GM08714 (cell line): ENCODE results near the gene AJM1.
"Not testable (repeated sequence)": the region's sequence is repeated elsewhere in the genome, so short reads cannot be mapped to it uniquely, and the experiment has no call there.

ENCODE experiments used
- H3K4me3 ChIP-seq: fragments of 200-500 bp; sonication (Bioruptor generic); 2 replicates; pipeline ENCODE4 v1.5.1; 2014; ENCODE audit warnings: mild to moderate bottlenecking, low read length, inconsistent platforms
- ZNF274 ChIP-seq: IDR thresholded peaks from 2 replicates; pipeline ENCODE4 v1.6.1; 2012; ENCODE audit warnings: mild to moderate bottlenecking, low read depth, low read length

The AJM1 gene

DNA sequence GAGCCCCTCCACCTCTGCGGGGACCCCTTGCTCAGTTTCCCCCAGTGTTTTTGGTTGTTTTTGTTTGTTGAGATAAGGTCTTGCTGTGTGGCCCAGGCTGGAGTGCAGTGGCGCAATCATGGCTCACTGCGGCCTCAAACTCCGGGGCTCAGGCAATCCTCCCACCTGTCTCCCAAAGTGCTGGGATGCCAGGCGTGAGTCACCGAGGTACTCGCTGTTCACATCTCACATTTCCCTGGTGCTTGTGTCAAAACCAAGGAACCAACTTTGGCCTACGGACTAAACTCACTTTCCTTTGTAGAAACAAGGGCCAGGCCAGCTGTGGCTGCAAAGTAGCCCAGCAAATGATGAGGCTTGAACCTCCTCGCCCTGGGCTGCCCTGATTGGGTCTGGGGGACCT, 9.7 kb upstream of the AJM1 start:
- TF ChIP-seq ZNF274: no peak
- H3K4me3 ChIP-seq: no peak overlapping the region

DNA sequence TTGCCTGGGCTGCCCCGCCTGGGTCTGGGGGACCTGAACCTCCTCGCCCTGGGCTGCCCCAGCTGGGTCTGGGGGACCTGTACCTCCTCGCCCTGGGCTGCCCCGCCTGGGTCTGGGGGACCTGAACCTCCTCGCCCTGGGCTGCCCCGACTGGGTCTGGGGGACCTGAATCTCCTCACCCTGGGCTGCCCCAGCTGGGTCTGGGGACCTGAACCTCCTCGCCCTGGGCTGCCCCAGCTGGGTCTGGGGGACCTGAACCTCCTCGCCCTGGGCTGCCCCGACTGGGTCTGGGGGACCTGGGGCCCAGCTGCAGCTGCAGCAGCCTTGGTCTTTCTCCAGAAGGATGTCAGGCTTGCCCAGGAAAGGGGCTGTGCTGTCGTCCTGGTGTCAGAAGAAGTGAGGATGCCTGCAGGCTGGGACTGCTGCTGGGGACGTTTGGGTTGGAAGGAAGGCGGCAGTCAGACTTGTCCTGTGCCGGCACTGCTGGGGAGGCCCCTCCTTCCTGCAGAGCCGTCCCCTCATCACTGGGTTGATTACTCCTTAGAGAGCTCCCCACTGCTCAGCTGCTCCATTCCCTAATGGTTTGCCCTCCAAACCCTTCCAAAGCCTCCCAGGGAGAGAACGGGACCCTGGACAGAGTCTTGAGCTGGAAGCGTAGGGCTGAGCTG, 8.8 kb upstream of the AJM1 start:
- H3K4me3 ChIP-seq: not testable (repeated sequence)

DNA sequence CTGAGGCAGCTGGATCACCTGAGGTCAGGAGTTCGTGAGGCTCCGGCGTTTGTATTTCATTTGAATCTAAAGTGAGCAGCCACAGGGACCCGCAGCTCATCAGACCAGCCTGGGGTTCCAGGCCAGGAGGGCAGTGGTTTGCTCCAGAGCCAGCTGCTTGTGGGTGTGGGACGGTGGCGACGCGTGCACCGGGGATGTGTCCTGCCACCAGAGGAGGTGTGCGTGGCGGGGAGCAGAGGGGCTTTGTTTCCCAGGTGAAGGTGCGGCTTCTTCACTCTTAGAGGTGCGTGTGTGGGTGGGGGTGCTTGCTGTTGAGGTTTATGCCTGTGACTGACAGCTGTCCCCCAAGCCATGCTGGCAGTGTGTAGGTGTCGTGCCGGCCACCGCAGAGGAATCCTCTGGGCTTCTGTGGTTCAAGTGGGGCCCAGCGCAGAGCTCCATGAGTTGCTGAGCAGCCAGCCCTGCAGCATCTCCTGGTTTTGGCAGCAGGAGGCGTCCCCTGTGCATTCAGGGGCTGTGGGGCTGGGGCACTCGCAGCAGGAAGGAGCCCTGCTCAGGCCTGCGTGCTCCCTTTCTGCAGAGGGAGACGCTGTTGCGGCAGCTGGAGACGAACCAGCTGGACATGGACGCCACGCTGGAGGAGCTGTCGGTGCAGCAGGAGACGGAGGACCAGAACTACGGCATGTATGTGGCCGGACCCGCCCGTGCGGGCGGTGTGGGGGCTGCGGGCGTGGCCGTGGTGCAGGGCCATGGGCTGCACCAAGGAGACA, 6.9 kb upstream of the AJM1 start:
- no peak overlapping the region for H3K4me3 ChIP-seq
- TF ChIP-seq ZNF274: no peak

DNA sequence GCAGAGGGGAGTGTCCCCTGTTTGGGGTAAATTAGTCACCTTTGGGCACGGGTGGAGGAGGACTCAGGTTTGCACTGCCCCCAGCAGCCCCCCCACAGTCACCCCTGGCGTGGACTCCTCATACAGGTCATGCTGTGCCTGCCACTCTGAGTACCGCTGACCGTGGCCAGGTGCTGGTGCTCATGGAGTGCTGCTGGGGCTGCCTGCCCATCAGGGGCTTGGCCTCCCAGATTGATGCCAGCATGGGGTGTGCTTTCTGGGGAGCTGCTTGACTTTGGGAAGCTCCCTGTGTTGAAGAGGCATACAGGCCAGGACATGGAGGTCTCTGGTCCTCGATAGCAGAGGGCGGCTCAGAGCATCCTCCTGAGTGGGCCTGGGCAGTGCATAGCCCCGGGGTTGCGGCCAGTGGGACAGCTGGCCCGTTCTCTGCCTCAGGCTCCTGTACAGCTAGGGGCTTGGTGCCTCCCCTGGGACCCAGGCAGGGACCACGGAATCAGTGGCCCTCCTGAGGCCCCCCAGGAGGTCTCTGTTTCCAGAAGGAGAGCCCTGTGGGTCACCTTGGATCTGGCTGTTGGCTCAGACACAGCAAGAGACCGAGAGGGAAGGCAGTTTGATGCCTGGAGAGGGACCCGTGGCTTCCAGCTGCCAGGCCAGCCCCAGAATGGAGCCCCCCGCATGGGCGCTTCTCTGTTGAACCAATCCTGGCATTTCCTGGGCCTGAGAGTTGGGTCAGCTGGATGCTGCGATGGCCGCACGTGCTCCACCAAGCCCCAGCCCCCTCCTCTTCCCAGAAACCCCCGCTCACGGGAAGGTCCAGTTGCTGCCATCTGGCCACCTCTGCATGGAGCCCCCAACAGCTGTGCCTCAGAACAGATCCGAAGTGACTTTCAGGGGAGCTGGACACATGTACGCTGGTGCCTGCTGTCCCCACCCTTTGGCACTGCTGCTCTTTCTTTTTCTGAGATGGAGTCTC, 6.1 kb upstream of the AJM1 start:
- no peak overlapping the region for H3K4me3 ChIP-seq
- TF ChIP-seq ZNF274: no peak

DNA sequence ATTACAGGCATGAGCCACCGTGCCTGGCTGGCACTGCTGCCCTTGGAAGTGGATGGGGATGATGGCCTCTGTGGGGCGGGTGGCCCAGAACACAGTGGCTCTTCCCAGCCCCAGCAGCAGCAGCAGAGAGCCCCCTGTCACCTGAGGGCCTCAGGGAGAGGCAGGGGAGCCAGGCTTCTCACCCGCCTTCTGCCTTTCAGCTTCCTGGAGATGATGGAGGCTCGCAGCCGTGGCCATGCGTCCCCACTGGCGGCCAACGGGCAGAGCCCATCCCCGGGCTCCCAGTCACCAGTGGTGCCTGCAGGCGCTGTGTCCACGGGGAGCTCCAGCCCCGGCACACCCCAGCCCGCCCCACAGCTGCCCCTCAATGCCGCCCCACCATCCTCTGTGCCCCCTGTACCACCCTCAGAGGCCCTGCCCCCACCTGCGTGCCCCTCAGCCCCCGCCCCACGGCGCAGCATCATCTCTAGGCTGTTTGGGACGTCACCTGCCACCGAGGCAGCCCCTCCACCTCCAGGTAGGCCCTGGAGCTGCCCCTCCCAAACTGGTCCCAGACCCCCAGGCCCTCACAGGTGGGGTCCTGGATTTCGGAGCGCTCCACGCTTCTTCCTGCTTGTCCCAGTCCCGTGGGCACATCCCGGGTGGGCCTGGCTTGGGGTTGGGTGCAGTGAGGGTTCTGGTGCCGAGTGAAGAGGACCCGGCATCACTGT, 5.0 kb upstream of the AJM1 start:
- no peak for TF ChIP-seq ZNF274
- no peak overlapping the region for H3K4me3 ChIP-seq

DNA sequence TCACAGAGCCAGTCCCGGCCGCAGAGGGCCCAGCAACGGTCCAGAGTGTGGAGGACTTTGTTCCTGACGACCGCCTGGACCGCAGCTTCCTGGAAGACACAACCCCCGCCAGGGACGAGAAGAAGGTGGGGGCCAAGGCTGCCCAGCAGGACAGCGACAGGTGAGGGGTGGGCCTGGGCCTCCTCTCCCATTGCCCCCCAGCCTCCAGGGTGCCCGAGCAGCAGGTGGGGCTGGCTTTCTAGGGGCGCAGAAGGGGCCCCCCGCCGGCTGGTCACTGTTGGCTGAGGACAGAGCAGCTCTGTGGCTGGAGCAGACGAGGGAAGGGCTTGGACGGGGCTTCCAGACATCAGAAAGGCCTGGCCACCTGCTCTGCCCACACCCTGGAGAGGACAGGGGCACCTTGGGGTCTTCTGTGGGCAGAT, 4.4 kb upstream of the AJM1 start:
- not testable (repeated sequence) for H3K4me3 ChIP-seq

DNA sequence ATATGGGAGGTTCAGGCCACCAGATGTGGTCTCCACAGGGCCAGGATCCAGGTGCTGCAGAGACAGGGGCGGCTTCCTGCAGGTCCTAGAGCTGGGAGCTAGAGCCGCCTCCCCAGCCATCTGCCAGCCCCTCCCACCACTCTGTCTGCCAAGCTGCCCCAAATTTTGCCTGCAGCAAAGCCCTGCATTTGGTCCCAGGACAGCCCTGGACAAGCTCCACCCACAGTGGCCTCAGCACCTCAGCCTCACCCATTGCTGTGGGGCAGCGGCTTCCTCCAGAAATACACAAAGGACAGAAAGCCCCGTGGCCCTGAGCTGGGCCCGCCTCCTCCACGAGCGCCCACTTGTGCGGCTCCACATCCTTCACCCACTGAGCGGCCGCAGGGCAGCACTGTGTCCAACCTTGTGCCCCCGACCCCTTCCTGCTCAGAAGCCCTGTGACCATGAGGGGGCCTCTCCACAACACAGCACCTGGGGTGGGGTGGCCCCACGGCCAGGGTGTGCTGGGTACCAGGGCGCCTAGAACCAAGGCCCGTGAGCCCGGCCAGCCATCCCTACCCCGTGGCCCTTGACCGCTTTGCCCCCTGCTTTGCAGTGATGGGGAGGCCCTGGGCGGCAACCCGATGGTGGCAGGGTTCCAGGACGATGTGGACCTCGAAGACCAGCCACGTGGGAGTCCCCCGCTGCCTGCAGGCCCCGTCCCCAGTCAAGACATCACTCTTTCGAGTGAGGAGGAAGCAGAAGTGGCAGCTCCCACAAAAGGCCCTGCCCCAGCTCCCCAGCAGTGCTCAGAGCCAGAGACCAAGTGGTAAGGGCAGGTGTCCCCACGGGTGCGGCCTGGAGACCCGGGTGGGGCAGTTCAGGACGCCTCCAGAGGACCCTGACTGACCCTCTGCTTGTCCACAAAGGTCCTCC, 3.7 kb upstream of the AJM1 start:
- H3K4me3 ChIP-seq: no peak overlapping the region
- no peak for TF ChIP-seq ZNF274

DNA sequence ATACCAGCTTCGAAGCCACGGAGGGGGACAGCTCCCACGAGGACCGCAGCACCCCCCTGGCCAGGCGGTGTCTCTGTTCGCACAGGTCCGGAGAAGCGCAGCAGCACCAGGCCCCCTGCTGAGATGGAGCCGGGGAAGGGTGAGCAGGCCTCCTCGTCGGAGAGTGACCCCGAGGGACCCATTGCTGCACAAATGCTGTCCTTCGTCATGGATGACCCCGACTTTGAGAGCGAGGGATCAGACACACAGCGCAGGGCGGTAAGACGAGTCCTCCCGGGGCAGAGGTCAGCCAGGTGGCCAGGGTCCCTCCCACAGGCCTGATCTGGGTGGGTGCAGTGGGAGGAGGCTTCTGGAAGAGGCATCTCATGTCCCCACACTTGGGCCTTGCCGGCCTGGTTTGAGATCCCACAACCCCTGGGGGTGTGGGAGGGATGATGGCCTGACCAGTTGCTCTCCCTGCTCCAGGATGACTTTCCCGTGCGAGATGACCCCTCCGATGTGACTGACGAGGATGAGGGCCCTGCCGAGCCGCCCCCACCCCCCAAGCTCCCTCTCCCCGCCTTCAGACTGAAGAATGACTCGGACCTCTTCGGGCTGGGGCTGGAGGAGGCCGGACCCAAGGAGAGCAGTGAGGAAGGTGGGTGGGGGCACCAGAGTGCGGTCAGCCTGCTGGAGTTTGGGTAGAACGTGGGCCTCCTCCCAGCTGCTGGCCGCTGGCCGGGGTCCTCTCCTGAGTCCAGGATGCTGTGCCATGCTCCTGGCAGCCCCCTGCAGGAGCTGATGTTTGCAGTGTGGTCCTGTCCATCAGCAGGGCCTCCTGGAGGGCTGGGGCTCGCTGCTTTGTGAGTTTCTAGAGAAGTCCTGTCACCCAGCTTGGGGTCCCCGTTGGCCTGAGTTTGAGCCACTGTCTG, 2.8 kb upstream of the AJM1 start:
- TF ChIP-seq ZNF274: no peak

DNA sequence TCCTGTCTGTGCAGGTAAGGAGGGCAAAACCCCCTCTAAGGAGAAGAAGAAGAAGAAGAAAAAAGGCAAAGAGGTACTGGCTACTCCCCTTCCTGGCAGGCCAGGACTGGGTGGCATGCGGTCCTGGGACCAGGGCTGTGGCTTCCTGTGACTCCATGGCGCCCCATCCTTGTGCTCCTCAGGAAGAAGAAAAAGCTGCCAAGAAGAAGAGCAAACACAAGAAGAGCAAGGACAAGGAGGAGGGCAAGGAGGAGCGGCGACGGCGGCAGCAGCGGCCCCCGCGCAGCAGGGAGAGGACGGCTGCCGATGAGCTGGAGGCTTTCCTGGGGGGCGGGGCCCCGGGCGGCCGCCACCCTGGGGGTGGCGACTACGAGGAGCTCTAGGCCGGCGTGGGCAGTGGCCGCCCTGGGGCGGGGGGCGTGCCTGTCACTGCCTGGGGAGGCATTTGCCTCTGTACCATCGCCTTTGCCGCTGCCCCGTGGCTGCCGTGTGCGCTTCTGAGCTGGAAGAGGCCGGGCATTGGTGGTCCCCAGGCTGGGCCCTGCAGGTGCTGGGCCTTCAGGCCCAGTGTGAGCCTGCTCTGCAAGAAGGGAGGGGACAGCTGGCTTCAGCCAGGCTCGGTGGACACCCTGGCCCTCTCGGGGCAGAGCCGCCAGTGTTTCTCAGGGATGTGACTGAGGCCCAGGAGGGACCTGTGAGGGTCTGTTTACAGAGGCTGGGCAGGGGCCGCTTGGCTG, 2.0 kb upstream of the AJM1 start:
- no peak for TF ChIP-seq ZNF274
- no peak overlapping the region for H3K4me3 ChIP-seq

More for the DNA sequence above, 2.8 kb upstream of the AJM1 start:
- no peak overlapping the region for H3K4me3 ChIP-seq

DNA sequence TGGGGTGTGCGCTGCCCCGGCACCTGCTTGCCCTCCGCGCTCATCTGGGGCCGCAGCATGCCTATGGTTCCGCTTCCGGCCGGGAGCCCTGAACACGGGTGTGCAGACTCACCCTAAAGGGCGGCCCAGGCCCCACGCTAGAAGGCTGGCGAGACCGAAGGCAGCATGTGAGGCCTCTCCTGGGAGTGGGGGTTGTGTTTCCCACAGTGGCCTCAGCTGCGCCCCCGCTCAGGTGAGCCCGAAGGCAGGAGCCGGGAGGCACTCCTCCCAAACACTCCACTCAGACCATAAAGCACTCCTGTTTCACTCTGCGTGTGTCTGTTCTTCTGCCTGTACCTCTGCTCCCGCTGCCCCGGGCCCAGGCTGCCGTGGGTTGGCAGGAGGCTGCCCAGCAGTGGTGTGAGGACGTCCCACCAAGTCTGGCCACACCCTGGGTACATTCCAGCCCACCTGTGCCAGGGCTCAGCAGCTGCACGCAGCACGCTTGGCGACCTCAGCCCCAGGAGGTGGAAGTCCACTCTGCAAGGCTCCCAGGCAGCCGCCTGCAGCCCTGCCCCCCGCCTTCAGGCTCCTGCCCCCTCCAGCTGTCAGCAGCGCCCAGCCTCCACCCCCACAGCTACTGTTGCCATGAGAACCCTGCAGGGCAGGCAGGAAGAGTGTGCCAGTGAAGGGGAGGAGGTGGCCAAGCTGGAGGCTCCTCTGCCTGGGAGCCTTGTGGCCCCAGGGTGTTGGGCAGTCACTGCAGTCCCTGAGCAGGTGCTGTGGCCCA, 1.2 kb upstream of the AJM1 start:
- no peak for TF ChIP-seq ZNF274
- no peak overlapping the region for H3K4me3 ChIP-seq

DNA sequence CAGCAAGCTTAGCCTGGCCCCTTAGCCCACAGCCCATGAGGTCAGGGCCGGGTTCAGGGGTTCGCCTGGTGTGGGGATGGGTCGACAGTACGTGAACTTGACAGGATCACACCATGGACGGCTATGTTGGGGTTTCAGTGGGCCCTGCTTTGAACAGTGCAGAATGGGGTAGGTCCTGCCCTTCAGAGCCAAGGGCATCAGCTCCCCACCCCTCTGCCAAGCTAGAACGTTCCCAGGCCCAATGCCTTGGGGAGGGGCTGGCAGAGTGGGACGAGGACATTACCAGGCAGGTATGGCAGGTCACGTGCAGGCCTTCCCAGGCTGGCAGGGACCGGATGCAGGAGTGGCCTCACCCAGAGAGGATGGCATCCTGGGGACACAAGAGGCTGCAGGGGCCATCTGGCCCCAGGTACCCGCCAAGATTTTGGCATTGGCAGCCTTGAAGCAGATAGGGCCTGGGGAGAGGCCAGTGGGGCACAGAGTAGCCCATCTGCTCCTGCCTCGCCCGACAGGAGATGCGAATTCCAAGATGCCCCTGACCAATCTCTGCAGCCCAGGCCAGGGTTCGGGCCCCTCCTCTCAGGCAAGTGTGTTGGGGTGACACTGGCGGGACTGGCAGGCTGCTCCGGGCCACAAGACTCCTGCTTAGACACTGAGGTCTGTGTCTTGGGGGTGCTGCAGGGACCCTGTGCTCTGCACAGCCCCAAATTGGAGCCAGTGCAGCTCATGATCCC, 465 bp upstream of the AJM1 start:
- H3K4me3 ChIP-seq: not testable (repeated sequence)

DNA sequence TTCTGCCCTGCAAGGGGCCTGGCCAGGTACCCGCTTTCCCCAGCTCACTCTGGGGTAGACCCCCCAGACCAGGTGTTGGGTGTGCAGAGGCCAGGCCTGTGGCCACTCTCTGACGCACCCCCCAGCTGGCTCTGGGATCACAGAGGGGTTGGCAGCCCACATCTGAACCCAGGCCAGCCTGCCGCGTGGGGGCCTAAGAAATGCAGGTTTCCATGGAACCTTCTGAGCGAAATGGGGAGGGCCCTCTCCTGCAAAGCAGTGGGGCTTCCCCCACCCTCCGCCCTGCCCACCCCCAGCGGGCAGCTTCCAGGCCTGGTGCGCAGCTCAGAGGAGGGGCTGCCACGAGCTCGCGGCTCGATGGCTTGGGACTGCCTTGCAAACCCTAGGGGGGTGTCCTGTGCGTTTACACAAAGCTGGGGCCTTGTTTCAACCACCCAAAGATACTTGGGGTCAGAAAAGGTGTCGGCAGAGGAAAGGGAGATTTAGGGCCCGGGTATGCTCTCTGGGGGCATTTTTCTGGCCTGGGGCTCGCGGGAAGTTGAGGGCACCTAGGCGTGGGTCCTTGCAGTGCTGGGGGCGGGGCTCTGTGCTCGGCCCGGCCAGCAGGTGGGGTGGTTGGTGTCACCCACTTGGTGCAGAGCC, 1.0 kb downstream of the AJM1 start:
- H3K4me3 ChIP-seq: not testable (repeated sequence)

DNA sequence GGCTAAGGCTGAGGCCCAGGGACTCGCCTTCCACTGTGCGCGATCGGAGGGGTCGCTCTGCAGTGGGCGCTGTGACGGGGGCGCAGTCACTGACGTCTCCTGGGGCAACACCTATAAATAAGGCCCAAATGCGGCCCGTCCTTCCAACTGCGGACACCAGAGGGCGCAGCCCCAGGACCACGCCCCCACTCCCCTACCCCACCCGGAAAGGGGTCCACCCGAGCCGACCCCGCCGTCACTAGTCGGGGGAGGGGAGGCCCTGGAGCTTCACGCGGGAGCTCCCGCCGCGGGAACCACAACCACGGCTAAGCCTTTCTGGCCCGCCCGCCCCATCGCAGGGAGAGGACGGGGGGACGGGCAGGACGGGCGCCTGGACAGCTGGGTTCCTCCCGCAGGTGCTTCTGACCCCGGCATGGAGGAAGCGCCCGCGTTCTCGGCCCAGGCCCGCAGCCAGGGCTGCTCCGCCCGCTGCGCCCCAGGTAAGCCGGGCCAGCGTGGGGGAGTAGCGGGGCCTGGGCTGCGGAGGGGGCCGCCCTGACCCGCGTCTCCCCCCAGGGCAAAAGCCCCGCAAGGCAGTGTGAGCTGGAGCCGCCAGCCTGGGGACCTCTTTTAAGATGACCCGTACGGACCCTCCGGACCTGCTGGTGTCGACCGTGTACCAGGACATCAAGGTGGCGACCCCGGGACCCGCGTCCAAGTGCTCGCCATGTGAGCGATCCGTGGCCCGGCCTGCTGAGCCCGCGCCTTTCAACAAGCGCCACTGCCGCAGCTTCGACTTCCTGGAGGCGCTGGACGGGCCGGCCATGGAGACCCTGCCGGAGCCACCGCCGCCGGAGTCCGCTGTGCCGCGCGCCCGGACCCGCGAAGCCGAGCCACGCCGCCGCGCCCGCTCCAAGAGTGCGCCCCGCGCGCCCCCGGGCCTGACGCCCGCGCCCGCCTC, 1.8 kb downstream of the AJM1 start:
- H3K4me3 ChIP-seq: not testable (repeated sequence)
